T-helper 9 cell (primary cell): ENCODE results near the gene USP20.

Source experiments
- DNase-seq: peaks from one replicate; pipeline ENCODE4 v3.0.0-alpha.2; 2020

The USP20 gene

DNA sequence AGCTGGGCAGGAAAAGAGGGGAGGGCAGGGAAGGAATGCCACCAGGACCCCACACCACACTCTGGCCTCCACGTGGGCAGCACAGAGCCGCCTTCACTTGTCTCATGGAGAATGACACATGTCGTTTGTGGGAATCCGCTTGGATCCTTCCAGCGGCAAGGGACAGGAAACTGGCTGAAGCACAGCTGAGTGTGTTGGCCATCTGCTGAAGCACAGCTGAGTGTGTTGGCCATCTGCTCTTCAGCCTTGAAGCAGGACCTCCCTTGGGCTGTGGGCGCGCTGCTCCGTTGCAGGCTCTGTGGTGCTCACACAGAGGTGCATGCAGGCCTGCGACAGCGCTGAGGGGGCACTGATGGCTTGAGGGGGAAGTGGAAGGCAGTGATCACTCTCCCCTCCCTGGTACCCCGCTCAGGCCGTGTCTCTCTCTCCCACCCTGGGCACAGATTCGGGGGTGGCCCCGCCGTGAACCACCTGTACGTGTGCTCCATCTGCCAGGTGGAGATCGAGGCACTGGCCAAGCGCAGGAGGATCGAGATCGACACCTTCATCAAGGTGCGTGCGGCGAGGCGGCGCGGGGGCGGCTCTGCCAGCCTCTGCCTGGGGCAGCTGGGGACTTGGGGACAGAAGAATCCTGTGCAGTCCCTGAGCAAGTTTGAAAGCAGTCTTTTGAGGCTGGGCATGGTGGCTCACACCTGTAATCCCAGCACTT, 40.6 kb downstream of the USP20 start:
- DNase-seq, result no peak

DNA sequence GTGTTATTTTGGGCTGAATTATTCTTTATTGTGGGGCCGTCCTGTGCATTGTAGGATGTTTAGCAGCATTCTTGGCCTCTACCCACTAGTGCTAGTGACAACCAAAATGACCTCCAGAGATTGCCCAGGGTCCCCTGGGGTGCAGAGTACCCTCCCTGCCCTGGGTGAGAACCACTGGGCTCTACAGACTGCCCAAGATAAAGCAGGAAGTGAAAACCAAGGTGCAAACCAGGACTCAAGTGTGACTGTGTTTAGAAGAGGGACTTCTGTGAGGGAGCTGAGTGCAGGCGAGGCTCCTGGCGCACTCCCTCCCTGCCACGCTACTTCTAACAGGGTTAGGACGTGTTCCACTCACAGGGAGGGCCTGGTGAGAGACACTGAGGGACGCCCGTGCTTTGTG, 41.6 kb downstream of the USP20 start:
- no peak for DNase-seq

DNA sequence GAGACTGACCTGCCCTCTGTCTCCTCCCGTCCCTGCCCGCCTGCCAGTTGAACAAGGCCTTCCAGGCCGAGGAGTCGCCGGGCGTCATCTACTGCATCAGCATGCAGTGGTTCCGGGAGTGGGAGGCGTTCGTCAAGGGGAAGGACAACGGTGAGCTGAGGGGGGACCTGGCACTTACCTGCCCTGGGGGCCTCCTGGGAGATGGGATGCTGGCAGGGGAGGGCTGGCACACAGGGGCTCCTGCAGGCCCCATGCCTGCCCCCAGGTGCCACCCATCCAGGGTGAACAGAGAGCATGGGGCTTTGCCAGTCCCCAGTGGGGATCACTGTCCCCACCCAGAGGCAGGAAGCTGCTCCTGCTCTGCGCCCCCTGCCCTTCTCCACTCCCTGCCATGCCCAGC, 43.0 kb downstream of the USP20 start:
- DNase-seq, result no peak

DNA sequence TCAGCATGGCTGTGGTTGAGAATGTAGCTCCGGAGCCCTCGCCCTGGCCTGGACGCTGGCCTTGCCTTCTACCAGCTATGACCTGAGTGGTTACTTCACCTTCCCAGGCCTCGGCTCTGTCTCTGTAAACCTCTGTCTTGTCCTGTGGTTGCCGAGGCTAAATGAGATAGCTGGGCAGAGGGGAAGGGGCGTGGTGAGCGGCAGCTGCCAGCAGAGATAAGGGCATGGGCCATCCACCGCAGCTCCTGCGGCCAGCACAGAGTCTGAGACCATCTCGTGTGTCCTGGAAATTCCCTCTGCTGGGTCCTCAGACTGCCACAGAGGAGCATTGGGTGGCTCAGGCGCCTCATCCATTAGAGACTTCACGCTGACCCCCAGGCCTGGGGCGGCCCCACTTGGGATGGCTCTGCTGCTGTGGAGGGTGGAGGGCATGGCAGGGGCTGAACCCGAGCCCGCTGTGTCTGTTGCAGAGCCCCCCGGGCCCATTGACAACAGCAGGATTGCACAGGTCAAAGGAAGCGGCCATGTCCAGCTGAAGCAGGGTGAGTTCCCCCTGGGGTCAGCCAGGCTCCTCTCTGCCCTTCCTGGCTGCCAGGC, 43.9 kb downstream of the USP20 start:
- no peak for DNase-seq

DNA sequence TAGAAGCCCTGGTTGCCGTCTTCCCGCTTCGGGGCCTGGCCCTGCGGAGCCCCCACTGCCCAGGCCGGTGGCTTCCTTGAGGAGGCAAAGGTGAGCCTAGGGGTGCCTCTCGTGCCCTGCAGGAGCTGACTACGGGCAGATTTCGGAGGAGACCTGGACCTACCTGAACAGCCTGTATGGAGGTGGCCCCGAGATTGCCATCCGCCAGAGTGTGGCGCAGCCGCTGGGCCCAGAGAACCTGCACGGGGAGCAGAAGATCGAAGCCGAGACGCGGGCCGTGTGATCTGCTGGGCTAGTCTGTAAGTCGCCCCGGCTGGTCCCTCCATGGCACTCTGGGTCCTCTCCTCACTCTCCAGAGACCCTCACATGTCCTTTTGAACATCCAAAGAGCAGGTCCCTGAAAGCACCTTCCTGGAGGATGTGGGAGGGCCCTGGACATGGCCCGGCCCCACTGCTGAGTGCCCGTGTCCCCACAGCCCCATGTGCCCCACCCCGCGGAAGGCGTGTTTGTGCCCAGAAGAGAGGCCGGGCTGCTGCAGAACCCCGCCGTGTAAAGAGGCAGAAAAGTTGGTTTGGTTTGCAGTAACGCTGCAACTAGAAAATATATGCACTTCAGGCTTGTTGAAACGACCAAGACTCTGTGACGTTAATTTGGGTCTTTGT, 44.9 kb downstream of the USP20 start:
- no peak for DNase-seq

DNA sequence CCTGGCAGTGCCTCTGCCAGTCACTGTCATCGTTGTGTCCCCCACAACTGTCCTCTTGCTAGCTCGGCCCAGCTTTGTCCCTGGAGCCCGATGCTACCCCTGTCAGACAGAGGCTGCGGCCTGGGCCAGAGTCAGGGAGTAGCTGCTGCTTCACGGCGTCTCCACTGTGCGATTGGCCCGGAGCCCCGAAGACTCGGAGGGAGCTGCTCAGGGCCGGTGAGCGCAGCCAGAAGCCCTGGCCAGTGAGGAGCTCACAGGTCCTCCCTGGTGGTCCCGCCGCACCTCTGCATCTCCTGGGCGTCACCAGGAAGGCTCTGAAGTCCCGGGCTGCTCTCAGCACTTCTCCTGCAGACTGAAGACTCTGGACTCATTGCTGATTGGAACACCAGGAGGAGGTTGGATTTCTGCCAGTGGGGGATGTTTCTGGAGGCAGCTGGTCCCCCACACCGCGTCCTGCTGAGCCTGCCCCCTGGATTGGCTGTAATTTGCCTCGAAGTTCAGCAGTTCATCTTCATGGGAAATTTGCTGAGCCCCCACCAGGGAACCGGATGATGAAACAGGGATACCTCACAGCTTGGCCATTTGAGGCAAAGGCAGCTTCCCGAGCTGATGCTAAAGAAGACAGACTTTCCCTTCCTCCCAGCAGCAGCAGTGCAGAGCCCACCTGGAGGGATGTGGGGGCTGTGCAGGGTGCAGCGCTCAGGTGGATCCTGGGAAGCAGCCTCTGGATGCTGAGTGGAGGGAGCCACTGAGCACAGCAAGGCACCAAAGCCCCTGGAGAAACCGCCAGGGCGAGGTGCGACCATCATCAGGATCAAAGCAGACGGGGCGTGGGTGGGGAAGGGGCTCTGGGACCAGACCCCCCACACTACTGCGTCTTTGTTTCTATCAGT, 45.6 kb downstream of the USP20 start:
- no peak for DNase-seq

DNA sequence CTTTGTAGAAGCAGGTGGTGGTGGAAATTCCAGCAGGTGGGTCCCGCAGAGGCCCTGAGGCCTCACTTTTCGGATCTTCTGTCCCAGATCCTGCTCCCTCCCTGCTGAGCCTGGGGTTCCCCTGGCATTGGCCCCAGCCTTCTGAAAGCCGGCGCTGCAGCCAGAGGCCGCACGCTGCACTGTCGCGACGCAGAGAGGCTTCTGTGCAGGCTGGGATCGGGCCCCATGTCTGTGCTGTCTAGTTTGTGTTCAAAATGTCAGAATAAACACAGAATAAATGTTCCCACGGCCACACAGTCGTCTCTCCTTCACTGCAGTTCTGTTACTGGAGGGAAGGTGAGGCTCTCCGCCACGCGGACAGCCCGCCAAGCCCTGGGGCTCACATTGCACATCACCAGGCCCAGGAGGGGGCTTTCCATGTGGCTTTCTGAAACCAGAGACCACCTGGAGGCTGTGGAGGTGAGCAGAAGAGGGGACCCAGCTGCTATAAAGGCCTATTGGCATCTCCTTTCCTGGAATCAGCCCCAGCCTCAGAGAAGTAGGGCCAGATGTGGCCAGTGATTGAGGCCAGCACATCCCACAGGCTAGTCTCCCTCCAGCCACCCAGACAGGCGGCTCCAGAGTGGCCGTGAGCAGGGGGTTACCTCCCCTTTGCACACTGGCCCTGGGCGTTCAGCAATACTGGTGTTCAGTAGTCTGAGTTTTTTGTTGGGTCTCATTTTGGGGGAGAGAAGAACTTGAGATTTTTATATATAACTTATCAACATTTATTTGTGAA, 46.5 kb downstream of the USP20 start:
- no peak for DNase-seq

DNA sequence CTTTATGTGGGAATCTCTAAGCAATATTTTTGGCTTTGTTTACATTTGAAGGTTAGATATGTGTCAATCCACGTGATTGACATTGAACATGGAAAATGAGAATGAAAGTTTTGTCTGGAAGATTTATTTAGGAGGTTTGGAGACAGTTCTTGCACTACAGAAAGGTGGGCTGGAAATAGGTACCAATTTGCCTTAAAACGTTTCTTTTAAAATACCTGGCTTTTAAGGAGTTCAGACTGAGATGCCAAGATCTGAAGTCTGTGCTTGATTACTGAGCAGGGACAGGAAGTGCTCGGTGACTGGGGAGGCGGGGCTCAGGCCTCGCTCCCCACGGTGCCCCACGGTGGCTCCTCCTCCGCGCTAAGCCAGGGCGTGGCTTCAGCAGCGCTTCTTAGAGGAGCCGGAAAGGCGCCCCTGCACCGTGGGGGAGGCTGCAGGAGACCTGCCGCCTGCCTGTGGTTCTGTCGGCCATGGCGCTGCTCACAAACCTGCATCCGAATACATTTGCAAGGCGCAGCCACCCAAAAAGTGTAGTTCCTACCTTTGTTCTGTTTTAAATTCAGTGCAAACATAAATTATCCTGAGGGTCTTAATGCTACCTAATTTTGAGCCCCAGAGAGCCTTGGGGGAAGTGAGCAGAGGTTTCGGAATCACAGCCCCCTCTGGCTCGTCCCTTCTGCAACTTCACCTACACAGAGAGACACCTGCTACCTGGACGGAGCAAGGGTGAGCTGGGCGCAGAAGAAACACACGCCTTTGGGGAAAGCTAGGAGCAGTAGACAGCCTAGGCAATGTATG, 49.2 kb downstream of the USP20 start:
- peak; percentile 93 for DNase-seq

DNA sequence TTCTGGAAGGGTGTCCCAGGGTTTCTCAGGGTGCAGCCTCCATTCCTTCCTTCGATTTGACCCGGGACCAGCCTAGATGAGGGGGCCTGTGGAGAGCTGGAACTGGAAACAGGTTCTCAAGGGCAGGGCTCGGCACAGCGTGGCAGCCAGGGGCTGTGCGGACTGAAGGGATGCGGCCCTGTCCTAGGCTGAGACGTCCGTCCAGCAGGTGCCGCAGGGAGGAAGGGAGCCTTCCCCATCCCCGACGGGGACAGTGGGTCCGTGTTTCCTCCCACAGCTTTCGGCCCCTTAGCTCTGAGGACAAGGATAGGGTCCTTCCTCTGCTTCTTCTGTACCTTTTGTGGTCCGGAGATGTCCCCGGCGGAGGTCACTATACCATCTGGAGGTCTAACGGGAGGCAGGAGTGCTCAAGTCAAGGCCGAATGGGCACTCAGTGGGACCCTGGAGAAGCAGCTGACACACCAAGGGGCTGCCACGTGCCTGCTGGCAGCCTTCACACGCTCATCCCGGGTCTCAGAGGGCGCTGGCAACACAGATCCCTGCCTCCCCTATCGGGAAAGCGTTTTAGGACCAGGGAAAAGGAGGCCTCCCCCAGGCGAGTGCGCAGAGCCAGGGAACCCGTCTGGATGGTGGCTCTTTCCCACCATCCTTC, 49.9 kb downstream of the USP20 start:
- no peak for DNase-seq

DNA sequence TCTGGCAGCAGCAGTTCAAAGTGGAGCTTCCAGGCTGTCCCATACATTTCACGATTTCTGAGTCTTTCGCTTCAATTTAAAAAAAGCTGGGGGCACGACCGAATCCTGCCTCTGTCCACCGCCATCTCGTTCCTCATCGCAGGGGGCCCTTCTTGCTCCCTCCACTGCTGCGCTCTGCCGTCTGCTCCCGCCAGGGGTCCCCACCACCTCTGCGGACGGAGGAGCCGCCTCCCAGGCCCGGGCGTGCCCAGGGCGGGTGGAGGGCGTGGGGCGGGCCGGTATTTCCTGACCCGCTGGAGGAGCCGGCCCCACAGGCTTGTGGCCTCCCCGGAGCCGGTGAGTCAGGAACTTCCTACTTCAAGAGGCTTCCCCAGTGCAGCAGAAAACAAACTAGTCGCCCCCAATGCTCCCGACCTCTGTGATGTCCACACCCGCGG, 50.4 kb downstream of the USP20 start:
- peak; percentile 81 for DNase-seq

DNA sequence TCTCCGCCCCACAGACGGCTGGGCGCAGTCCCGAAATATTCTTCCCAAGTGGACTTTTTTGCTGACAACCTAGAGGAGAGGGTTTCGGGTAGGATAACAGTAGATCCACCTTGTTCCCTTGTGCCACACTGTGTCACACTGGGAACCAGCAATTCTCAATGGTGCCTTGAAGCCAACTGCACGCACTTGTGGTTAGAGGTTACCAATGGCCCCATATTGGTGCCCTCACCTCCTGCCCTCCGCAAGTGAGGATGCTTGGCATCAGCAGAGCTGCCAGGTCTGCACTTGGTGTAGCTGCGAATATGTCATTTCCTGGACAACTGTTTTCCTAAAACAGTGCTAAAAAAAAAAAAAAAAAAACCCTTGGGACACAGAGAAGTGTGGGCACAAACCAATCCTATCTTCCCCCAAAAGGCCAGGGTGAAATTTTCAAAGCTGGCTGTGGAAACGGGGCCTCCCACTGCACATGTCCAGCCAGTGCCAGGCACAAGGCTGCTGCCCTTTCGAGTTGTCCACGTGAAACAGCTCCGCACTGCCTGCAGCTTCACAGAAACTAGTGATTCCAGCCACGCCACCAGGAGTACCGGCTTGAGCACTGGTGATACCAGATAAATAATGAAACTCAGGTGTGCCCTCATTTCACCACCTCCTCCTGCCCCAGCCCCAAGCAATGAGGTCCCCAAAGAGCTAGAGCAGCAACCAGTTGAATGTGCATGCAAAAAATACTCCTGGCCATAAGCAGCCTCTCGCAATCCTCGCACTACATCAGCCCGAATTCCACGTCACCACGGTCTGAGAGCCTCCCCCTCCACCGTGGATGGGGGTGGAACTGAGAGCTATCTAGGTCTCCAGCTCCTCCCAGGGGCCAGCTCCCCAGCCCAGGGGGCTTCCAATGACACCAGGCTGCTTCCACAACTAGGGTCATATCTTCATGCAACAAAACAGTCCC, 51.2 kb downstream of the USP20 start:
- DNase-seq, result peak; percentile 67

DNA sequence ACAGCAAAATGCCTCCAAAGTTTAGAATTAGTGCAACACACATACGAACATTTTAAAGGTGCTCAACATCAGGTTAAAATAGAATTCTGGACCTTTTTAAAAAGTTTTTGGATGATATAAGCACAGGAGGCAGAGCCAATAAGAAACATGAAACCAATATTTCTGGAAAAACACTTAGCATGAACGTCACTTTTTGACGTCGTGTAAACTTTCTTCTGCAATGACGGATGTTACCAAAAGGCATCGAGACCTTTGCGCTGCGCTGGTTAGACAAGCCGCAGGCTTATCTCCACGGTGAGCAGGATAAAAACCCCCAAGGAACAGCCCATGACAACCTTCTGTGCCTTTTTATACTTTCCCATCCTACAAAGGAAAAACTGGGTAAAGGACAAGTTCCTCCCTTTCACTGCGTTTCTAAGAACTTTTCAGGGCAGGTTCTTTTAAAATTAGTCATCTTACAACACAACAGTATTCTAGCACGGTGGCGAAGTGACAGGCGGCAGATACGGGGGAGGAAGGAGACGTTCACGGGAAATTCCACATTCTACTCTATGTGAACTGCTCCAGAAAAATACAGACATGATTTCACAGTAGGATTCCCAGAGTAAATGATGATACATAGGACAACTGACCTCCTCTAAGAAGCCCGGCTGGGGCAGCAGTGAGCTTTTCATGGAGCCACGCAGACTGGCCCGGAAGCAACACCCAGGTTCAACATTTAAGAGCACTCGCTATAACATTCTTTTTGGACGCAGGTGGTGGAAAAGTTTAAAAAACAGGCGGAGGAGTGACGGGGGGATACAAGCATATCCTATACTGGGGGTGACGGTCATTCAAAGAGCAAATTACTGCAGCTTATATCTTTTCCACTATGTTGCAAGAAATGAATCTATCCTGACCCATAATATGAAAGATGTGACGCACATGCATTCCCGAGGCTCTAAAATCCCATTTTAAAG, 52.4 kb downstream of the USP20 start:
- peak; percentile 61 for DNase-seq

DNA sequence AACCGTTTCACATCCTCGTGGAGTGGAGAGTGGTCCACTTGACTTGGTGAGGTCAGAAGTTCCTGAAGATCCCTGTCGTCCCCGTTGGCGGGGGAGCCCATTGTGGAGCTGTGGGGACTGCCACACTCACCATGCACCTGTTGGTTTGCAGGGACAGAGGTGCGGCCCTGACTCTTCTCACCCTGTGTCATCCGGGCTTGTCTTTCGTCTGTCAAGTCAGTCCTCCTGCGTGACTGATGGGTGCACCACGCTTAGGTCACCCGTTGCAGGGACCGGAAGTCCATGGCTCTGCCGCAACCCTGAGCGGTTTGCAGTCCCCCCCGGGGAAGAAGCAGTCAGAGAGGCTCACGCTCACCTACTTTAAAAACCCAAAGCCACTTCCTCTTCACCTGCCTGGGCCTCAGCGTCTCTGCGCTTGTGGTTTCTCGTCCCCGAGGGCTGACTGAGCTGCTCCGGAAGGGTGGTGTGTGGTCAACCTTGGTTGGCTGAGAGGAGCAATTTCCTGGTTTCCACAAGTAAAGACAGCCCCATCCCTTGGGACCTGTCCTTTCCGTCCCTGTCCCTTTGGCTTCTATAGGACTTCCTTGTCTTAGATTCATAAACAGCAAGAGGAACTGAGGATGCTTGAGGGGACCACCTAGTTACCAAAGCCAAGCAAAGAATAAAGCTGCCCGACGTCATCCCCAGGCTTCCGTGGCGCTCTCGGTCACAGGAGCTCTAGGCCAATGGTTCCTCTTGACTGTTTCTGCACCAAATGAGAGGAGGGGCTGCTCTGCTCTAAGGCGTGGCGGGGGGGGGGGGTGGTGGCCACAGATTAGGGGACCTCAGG, 53.2 kb downstream of the USP20 start:
- peak; percentile 83 for DNase-seq

DNA sequence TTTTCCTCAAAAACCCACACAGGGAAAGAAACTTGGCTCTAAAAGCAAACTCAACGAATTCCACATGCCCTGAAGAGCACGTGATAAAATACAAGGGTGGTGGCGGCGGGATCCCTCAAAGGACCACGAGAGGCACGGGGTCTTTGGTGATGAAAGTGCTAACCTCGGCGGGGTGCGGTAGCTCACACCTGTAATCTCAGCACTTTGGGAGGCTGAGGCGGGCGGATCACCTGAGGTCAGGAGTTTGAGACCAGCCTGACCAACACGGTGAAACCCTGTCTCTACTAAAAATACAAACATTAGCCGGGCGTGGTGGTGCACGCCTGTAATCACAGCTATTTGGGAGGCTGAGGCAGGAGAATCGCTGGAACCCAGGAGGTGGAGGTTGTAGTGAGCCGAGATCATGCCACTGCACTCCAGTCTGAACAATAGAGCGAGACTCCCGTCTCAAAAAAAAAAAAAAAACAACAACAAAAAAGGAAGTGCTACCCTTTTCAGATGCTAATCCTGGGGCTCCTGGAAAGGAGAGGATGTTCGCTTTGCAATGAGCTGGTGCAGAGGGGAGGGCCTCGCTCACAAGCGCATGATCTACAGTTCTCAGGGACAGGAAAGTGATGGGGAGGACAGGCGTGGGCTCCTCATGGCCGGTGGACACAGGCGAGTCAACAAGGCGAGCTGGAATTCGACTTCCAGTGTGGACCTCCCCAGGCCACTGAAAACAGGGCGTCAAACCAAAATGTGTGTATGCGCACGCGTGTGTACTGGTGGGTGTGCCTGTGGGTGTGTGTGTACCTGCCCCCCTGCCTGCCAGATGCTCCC, 54.1 kb downstream of the USP20 start:
- DNase-seq, result no peak

DNA sequence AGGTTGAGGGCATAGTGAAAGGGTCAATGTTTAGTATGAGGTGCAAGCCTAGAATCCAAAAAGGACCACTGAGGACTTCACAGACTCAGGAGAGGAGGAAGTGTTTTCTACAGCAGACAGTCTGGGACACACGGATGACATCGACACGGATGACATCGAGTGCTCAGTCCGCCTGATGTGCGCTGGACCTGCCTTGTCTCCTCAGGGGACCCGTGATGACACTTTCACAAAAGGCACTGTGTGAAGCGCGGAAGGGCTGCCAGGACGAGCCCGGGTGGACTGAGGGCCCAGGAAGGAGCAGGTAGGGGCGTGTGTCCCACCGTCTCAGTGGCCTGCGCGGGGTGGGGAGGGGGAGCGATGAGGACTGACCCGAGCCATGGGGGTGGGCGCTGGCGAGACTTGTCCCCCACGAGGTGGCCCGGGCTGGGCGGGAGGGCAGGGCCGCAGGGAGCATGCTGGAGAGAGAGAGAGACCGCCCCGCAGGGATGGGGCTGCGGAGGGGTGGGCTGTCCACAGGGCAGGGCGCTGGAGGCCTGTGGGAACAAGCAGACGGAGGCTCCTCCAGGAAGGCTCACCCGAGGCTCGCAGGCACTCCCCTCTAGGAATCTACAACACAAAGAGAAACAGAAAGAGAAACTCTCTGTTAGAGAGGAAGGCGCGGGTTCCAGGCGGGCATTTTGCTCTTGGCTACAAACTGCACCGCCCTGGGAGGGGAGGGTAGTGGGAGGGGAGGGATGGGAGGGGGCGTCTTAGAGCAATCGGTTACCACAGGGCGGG, 54.9 kb downstream of the USP20 start:
- DNase-seq, result peak; percentile 48
